OCI-LY1 (cell line): ENCODE data around the gene CWH43.

Source experiments
- H2AFZ ChIP-seq: fragments of 200-600 bp; sonication (generic), shearing (Covaris generic); 2 replicates; pipeline ENCODE4 v1.6.0; 2014; ENCODE audit warnings: antibody characterized with exemption, mild to moderate bottlenecking, low read length
- H3F3A ChIP-seq: fragments of 200-600 bp; sonication (generic), shearing (Covaris generic); 2 replicates; pipeline ENCODE4 v1.6.0; 2014; ENCODE audit warnings: mild to moderate bottlenecking, antibody characterized with exemption, low read length, moderate library complexity; ENCODE audit not compliant: insufficient read depth
- H3K27ac ChIP-seq: fragments of 200-600 bp; sonication (generic); 2 replicates; pipeline ENCODE4 v1.5.1; 2014; ENCODE audit warnings: low read length, mixed run types, mild to moderate bottlenecking, low read depth; ENCODE audit not compliant: poor library complexity, severe bottlenecking
- H3K27me3 ChIP-seq: fragments of 200-600 bp; sonication (generic); 2 replicates; pipeline ENCODE4 v1.6.0; 2014; ENCODE audit warnings: antibody characterized with exemption, mild to moderate bottlenecking, low read length, moderate library complexity; ENCODE audit not compliant: insufficient read depth
- H3K36me3 ChIP-seq: fragments of 200-600 bp; sonication (generic); 2 replicates; pipeline ENCODE4 v1.6.1; 2014; ENCODE audit warnings: mild to moderate bottlenecking, antibody characterized with exemption, low read length, moderate library complexity, mixed read lengths; ENCODE audit not compliant: insufficient read depth
- H3K4me1 ChIP-seq: fragments of 200-600 bp; sonication (generic); 2 replicates; pipeline ENCODE4 v1.5.1; 2014; ENCODE audit warnings: mild to moderate bottlenecking, low read length, moderate library complexity; ENCODE audit not compliant: insufficient read depth, severe bottlenecking
- H3K4me2 ChIP-seq: fragments of 200-600 bp; sonication (generic), shearing (Covaris generic); 2 replicates; pipeline ENCODE4 v1.6.1; 2014; ENCODE audit warnings: low read length
- H3K4me3 ChIP-seq: fragments of 200-600 bp; sonication (generic); 2 replicates; pipeline ENCODE4 v1.5.1; 2014; ENCODE audit warnings: low read length, low read depth, mild to moderate bottlenecking, mixed read lengths; ENCODE audit not compliant: poor library complexity, severe bottlenecking
- H3K79me2 ChIP-seq: fragments of 200-600 bp; shearing (Covaris generic); 2 replicates; pipeline ENCODE4 v1.6.1; 2016; ENCODE audit warnings: mixed run types, low read length, mixed read lengths; ENCODE audit not compliant: insufficient read depth
- H3K9ac ChIP-seq: fragments of 200-600 bp; sonication (generic), shearing (Covaris generic); 2 replicates; pipeline ENCODE4 v1.6.1; 2014; ENCODE audit warnings: mild to moderate bottlenecking, low read length, mixed read lengths
- H3K9me2 ChIP-seq: fragments of 200-600 bp; sonication (generic), shearing (Covaris generic); 2 replicates; pipeline ENCODE4 v1.6.1; 2014; ENCODE audit warnings: low read depth, mild to moderate bottlenecking, low read length, mixed read lengths
- H3K9me3 ChIP-seq: fragments of 200-600 bp; shearing (Covaris generic); 2 replicates; pipeline ENCODE4 v1.6.1; 2014; ENCODE audit warnings: low read length, mixed read lengths
- H4K20me1 ChIP-seq: fragments of 200-600 bp; sonication (generic), shearing (Covaris generic); 2 replicates; pipeline ENCODE4 v1.6.0; 2016; ENCODE audit warnings: mild to moderate bottlenecking, low read length; ENCODE audit not compliant: insufficient read depth
- CTCF ChIP-seq: fragments of 200-600 bp; sonication (generic), shearing (Covaris generic); IDR thresholded peaks from 2 replicates; pipeline ENCODE4 v1.5.1; 2017; ENCODE audit warnings: mild to moderate bottlenecking, antibody characterized with exemption, low read length, moderate library complexity, mixed read lengths
- EZH2 ChIP-seq: fragments of 200-600 bp; sonication (generic), shearing (Covaris generic); IDR thresholded peaks from 2 replicates; pipeline ENCODE4 v1.8.0; 2017; ENCODE audit warnings: borderline replicate concordance, mixed run types, mild to moderate bottlenecking, antibody characterized with exemption, low read length, moderate library complexity, mixed read lengths

Gene CWH43

GRCh38 chr4:48944756-48945241 is 41.3 kb upstream of the CWH43 start:
- Histone ChIP-seq H2AFZ (no peak overlapping the region), H3K4me1 (no peaks in the 10 kb centered on the region), H3F3A (no peaks in the 10 kb centered on the region), H3K9me2 (no peaks in the 10 kb centered on the region), H3K27ac (no peak overlapping the region), H3K36me3 (no peaks in the 10 kb centered on the region), H3K27me3 (no peaks in the 10 kb centered on the region), H3K4me2 (no peak overlapping the region), H3K9ac (no peak overlapping the region), H3K4me3 (no peak overlapping the region), H4K20me1 (no peaks in the 10 kb centered on the region), H3K9me3 (no peaks in the 10 kb centered on the region), H3K79me2 (no peaks in the 10 kb centered on the region)
- TF ChIP-seq CTCF (peak; percentile 68), EZH2 (no peak)

- no peak for TF ChIP-seq EZH2
- TF ChIP-seq CTCF, result no peak
- no peaks in the 10 kb centered on the region for H3F3A ChIP-seq
- H3K9me3 ChIP-seq, result no peaks in the 10 kb centered on the region
- H3K9ac ChIP-seq, result no peak overlapping the region
- no peaks in the 10 kb centered on the region for H3K36me3 ChIP-seq
- H4K20me1 ChIP-seq, result no peaks in the 10 kb centered on the region
- H3K4me3 ChIP-seq, result no peak overlapping the region
- H3K4me1 ChIP-seq, result no peaks in the 10 kb centered on the region
- no peaks in the 10 kb centered on the region for H3K9me2 ChIP-seq
- H3K27me3 ChIP-seq, result no peaks in the 10 kb centered on the region
- H3K79me2 ChIP-seq, result no peaks in the 10 kb centered on the region
- H3K4me2 ChIP-seq, result no peak overlapping the region
- H2AFZ ChIP-seq, result no peak overlapping the region
- no peak overlapping the region for H3K27ac ChIP-seq
These were observed 40.1 kb upstream of the CWH43 start for GRCh38 chr4:48945981-48946380.

GRCh38 chr4:48947731-48948130 is 38.3 kb upstream of the CWH43 start:
- H3K4me2 ChIP-seq, result no peak overlapping the region
- H4K20me1 ChIP-seq, result no peaks in the 10 kb centered on the region
- TF ChIP-seq CTCF (no peak), EZH2 (no peak)
- H3K4me1 ChIP-seq, result no peaks in the 10 kb centered on the region
- H2AFZ ChIP-seq, result no peak overlapping the region
- H3K36me3 ChIP-seq, result no peaks in the 10 kb centered on the region
- H3K27ac ChIP-seq, result no peak overlapping the region
- H3K9me2 ChIP-seq, result no peaks in the 10 kb centered on the region
- no peak overlapping the region for H3K9ac ChIP-seq
- no peaks in the 10 kb centered on the region; the same call in 1 of the 2 replicates for H3K9me3 ChIP-seq
- H3K79me2 ChIP-seq, result no peaks in the 10 kb centered on the region
- no peaks in the 10 kb centered on the region for H3K27me3 ChIP-seq
- no peak overlapping the region for H3K4me3 ChIP-seq
- H3F3A ChIP-seq, result no peaks in the 10 kb centered on the region
